Chondrocyte (in vitro differentiated cells): ENCODE measurements around the gene FAT4. TPM values are rescaled to one million over a fixed set of nuclear protein-coding genes. Genes with fewer than 3 reads are reported as not detected.

Experiments
- DNase-seq: peaks from one replicate; pipeline ENCODE4 v3.0.0; 2021; ENCODE audit warnings: mixed read lengths, low spot score
- H3K27ac Mint-ChIP-seq: one replicate; pipeline ENCODE4 v1.8.0; 2021; ENCODE audit warnings: mild to moderate bottlenecking, moderate library complexity, mixed read lengths; ENCODE audit not compliant: unreplicated experiment
- H3K27me3 Mint-ChIP-seq: 2 replicates; pipeline ENCODE4 v1.8.0; 2021; ENCODE audit warnings: low read depth, mixed read lengths
- H3K36me3 Mint-ChIP-seq: 2 replicates; pipeline ENCODE4 v1.8.0; 2021; ENCODE audit warnings: low read depth, mixed read lengths
- H3K4me1 Mint-ChIP-seq: 2 replicates; pipeline ENCODE4 v1.8.0; 2021; ENCODE audit warnings: low read depth, mild to moderate bottlenecking, mixed read lengths
- H3K4me3 Mint-ChIP-seq: one replicate; pipeline ENCODE4 v1.8.0; 2021; ENCODE audit warnings: mild to moderate bottlenecking, moderate library complexity, mixed read lengths; ENCODE audit not compliant: unreplicated experiment
- H3K9me3 Mint-ChIP-seq: 2 replicates; pipeline ENCODE4 v1.8.0; 2021; ENCODE audit warnings: low read depth, mixed read lengths
- CTCF ChIP-seq: fragments of 200-600 bp; sonication (generic); IDR thresholded peaks from 2 replicates; pipeline ENCODE4 v1.5.0; 2021; ENCODE audit warnings: antibody characterized with exemption, mild to moderate bottlenecking, moderate library complexity
- total RNA-seq: library from RNA; stranded (reverse); gene quantifications from 3 replicates; pipeline ENCODE4 v1.2.1, GENCODE V29; 2021

The FAT4 gene
- total RNA-seq, 1 donor from 2014 or later, result 17.7 TPM

- H3K27me3 Mint-ChIP-seq, result no peaks in the 10 kb centered on the region
- no peak overlapping the region for H3K4me3 Mint-ChIP-seq
- peaks cover 10% of the 10 kb centered on the region for H3K4me1 Mint-ChIP-seq
These were observed 42.9 kb downstream of the FAT4 start for GRCh38 chr4:125357675-125358074.

DNA sequence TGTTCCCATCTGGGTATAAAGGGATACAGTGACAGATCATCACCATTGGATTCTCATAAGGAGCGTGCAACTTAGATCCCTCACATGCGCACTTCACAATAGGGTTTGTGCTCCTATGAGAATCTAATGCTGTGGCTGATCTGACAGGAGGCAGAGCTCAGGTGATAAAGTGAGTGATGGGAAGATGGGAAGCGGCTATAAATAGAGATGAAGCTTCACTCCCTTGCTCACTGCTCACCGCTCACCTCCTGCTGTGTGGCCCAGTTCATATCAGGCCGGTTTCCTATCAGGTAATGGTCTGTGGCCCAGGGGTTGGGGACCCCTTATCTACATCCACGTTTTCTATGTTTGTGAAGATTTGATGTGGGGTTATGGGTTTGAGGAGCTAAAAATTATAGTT is 43.7 kb downstream of the FAT4 start:
- Mint-ChIP-seq H3K4me3 (no peak overlapping the region), H3K27me3 (no peaks in the 10 kb centered on the region), H3K4me1 (peaks cover 10% of the 10 kb centered on the region), H3K9me3 (no peaks in the 10 kb centered on the region), H3K36me3 (peaks cover 2% of the 10 kb centered on the region), H3K27ac (no peak overlapping the region)
- no peak for TF ChIP-seq CTCF
- no peak for DNase-seq

More at GRCh38 chr4:125357675-125358074, 42.9 kb downstream of the FAT4 start:
- no peaks in the 10 kb centered on the region for H3K9me3 Mint-ChIP-seq
- no peak overlapping the region for H3K27ac Mint-ChIP-seq
- peaks cover 2% of the 10 kb centered on the region for H3K36me3 Mint-ChIP-seq
- no peak for TF ChIP-seq CTCF
- DNase-seq, result no peak

- peaks cover 10% of the 10 kb centered on the region for H3K4me1 Mint-ChIP-seq
- H3K27me3 Mint-ChIP-seq, result no peaks in the 10 kb centered on the region
- no peak overlapping the region for H3K27ac Mint-ChIP-seq
- H3K9me3 Mint-ChIP-seq, result no peaks in the 10 kb centered on the region
- no peak for TF ChIP-seq CTCF
- DNase-seq, result no peak
- H3K36me3 Mint-ChIP-seq, result peaks cover 2% of the 10 kb centered on the region
- no peak overlapping the region for H3K4me3 Mint-ChIP-seq
These were observed 44.6 kb downstream of the FAT4 start for GRCh38 chr4:125359363-125359762.

GRCh38 chr4:125359960-125360634 is 45.3 kb downstream of the FAT4 start:
- H3K4me1 Mint-ChIP-seq, result peaks cover 10% of the 10 kb centered on the region
- H3K9me3 Mint-ChIP-seq, result no peaks in the 10 kb centered on the region
- no peak overlapping the region for H3K4me3 Mint-ChIP-seq
- no peaks in the 10 kb centered on the region for H3K27me3 Mint-ChIP-seq
- no peak for TF ChIP-seq CTCF
- H3K27ac Mint-ChIP-seq, result no peak overlapping the region
- DNase-seq, result no peak
- H3K36me3 Mint-ChIP-seq, result peaks cover 2% of the 10 kb centered on the region

- no peak for TF ChIP-seq CTCF
- no peak for DNase-seq
- H3K27ac Mint-ChIP-seq, result no peak overlapping the region
- no peak overlapping the region for H3K4me3 Mint-ChIP-seq
- peaks cover 2% of the 10 kb centered on the region for H3K36me3 Mint-ChIP-seq
- no peaks in the 10 kb centered on the region for H3K9me3 Mint-ChIP-seq
- H3K27me3 Mint-ChIP-seq, result no peaks in the 10 kb centered on the region
- H3K4me1 Mint-ChIP-seq, result peaks cover 10% of the 10 kb centered on the region
These were observed 46.0 kb downstream of the FAT4 start for GRCh38 chr4:125360727-125361126.
